Measurements from ENCODE around the gene EAF1. TPM values are rescaled to one million over a fixed set of nuclear protein-coding genes. Genes with fewer than 3 reads are reported as not detected.

Gene EAF1
- total and polyA plus RNA-seq, 5 donors from 2014 or later: 7.9 to 27.9 (median 10.2) TPM

DNA sequence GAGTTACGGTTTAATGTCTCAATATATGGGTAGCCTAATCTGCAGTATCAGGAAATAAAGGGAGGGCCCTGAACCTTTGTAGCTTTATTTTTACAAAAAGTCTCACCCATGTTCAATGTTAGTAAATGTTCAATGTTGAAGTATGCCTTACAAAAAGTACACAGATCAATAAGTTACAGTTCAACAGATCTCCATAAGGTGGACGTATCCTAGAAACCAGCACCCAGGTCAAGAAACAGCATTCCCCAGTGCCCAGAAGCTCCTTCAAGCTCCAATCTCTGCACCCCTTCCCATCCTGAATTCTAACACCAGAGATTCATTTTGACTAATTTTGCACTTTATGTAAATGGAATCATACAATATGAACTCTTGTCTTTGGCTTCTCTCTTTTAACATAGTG lies 62.8 kb downstream of the EAF1 start:
- H3K4me1 Mint-ChIP-seq: peaks cover 0 to 5% (median 2%) of the 10 kb centered on the region in 4 donors
- no peak overlapping the region for H3K4me3 ChIP-seq (ENCODE audit: low read depth, low read length)
- no peak overlapping the region for H3K4me3 Mint-ChIP-seq
- no peaks in the 10 kb centered on the region for H3K27me3 Mint-ChIP-seq
- H3K27me3 ChIP-seq (ENCODE audit: control insufficient read depth, insufficient read depth, low read length): no peaks in the 10 kb centered on the region
- no peak for ATAC-seq (ENCODE audit: low read depth in 2 of 2)
- no peak overlapping the region for H3K27ac ChIP-seq (ENCODE audit: insufficient read depth, low read length, poor library complexity, severe bottlenecking)
- peaks cover 5% of the 10 kb centered on the region for H3K36me3 Mint-ChIP-seq
- DNase-seq: no peak
- no peaks in the 10 kb centered on the region for H3K4me1 ChIP-seq (ENCODE audit: control insufficient read depth, insufficient read depth, low read length, poor library complexity, severe bottlenecking)
- H3K9me3 ChIP-seq (ENCODE audit: control insufficient read depth in 2 of 2, low read length in 2 of 2): no peaks in the 10 kb centered on the region
- H3K9me3 Mint-ChIP-seq: peaks cover 0 to 2% (median 0%) of the 10 kb centered on the region in 7 donors
- H3K27ac Mint-ChIP-seq: no peak overlapping the region
- H3K36me3 ChIP-seq (ENCODE audit: control insufficient read depth, insufficient read depth, low read length): peaks cover 4% of the 10 kb centered on the region

DNA sequence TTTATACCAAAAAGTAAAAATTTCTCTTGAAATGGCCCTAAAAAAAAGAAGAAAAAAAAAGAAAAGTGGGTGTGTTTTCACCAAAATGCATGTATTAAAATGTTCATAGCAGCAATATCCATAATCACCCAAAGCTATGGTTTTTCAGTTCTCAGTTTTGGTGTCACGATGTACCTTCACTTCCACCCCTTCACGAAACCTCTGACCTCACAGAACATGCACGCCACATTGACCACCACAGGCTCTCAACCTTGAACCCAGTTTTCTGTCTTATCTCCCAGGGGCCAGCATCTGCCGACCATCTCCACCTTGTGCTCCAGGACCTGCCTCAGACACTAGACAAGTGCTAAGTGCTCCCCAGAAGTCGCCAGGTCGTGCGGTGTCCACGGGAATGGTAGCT lies 63.7 kb downstream of the EAF1 start:
- DNase-seq (no peak), ATAC-seq (ENCODE audit: low read depth in 2 of 2) (no peak)
- Mint-ChIP-seq H3K27me3 (no peaks in the 10 kb centered on the region), H3K36me3 (peaks cover 5% of the 10 kb centered on the region), H3K9me3 (no peaks in the 10 kb centered on the region), H3K4me1 (peaks cover 0 to 5% (median 2%) of the 10 kb centered on the region in 4 donors), H3K27ac (peak overlapping the region in 1 of 3 donors; percentile 4), H3K4me3 (no peak overlapping the region)
- Histone ChIP-seq H3K27ac (ENCODE audit: insufficient read depth, low read length, poor library complexity, severe bottlenecking) (no peak overlapping the region), H3K36me3 (ENCODE audit: control insufficient read depth, insufficient read depth, low read length) (peaks cover 4% of the 10 kb centered on the region), H3K4me3 (ENCODE audit: low read depth, low read length) (no peak overlapping the region), H3K27me3 (ENCODE audit: control insufficient read depth, insufficient read depth, low read length) (no peaks in the 10 kb centered on the region), H3K9me3 (ENCODE audit: control insufficient read depth in 2 of 2, low read length in 2 of 2) (no peaks in the 10 kb centered on the region), H3K4me1 (ENCODE audit: control insufficient read depth, insufficient read depth, low read length, poor library complexity, severe bottlenecking) (no peaks in the 10 kb centered on the region)

Other genes starting within 250 kb of the EAF1 start
- 62.3 TPM for gene CAPN7, start 221.4 kb upstream of the EAF1 start, total RNA-seq
- 10 to 100 TPM; 21.1 to 24.1 (median 21.7) TPM for gene CAPN7, start 221.4 kb upstream of the EAF1 start, polyA plus RNA-seq
- gene SH3BP5, start 95.0 kb upstream of the EAF1 start, total RNA-seq: 68.6 TPM
- gene SH3BP5, start 95.0 kb upstream of the EAF1 start, polyA plus RNA-seq: 10 to 100 TPM; 24.7 to 40.1 (median 31.6) TPM
- 9.4 TPM for gene METTL6, start 54 bp upstream of the EAF1 start, total RNA-seq
- 10 to 100 TPM; 10.9 to 18.0 (median 16.1) TPM for gene METTL6, start 54 bp upstream of the EAF1 start, polyA plus RNA-seq
- gene COLQ, start 94.1 kb downstream of the EAF1 start, total RNA-seq: 5.1 TPM
- 1 to 10 TPM in 2 of 4 donors, under 1 TPM in 2; 0.60 to 1.2 (median 0.89) TPM for gene COLQ, start 94.1 kb downstream of the EAF1 start, polyA plus RNA-seq
- gene HACL1, start 174.0 kb downstream of the EAF1 start, total RNA-seq: 35.8 TPM
- gene HACL1, start 174.0 kb downstream of the EAF1 start, polyA plus RNA-seq: 10 to 100 TPM; 35.8 to 44.8 (median 39.1) TPM
- 22.7 TPM for gene BTD, start 174.1 kb downstream of the EAF1 start, total RNA-seq
- gene BTD, start 174.1 kb downstream of the EAF1 start, polyA plus RNA-seq: 10 to 100 TPM; 27.6 to 35.8 (median 33.4) TPM

All from CD4-positive, CD25-positive, alpha-beta regulatory T cell (primary cell).